ENCODE results near the gene NEURL1. TPM values are rescaled to one million over a fixed set of nuclear protein-coding genes. Genes with fewer than 3 reads are reported as not detected.
"Not testable (repeated sequence)": the region's sequence is repeated elsewhere in the genome, so short reads cannot be mapped to it uniquely, and the experiment has no call there.

The NEURL1 gene
- polyA plus RNA-seq, 12 donors, result 9.9 to 42.8 (median 19.1) TPM; not detected in 1

- no peak for DNase-seq
These were observed 109.3 kb downstream of the NEURL1 start for GRCh38 chr10:103602852-103603155.

GRCh38 chr10:103603382-103603781 lies 109.9 kb downstream of the NEURL1 start:
- no peak for DNase-seq

GRCh38 chr10:103605359-103606096 lies 112.0 kb downstream of the NEURL1 start:
- no peak for DNase-seq

GRCh38 chr10:103606097-103606438 lies 112.6 kb downstream of the NEURL1 start:
- DNase-seq, result not testable (repeated sequence)

- DNase-seq, result not testable (repeated sequence)
These were observed 113.5 kb downstream of the NEURL1 start for GRCh38 chr10:103607051-103607450.

GRCh38 chr10:103608056-103608455 lies 114.6 kb downstream of the NEURL1 start:
- not testable (repeated sequence) for DNase-seq

GRCh38 chr10:103609231-103610082 lies 116.0 kb downstream of the NEURL1 start:
- no peak for DNase-seq

- DNase-seq, result no peak
These were observed 116.6 kb downstream of the NEURL1 start for GRCh38 chr10:103610083-103610472.

- DNase-seq, result no peak
These were observed 117.5 kb downstream of the NEURL1 start for GRCh38 chr10:103610921-103611511.

- no peak for DNase-seq
These were observed 119.2 kb downstream of the NEURL1 start for GRCh38 chr10:103612462-103613365.

GRCh38 chr10:103613616-103614015 lies 120.1 kb downstream of the NEURL1 start:
- no peak for DNase-seq

GRCh38 chr10:103614306-103615158 lies 121.0 kb downstream of the NEURL1 start:
- peak; percentile 41 for DNase-seq

- DNase-seq, result peak; percentile 65
These were observed 123.4 kb downstream of the NEURL1 start for GRCh38 chr10:103616705-103617601.

- DNase-seq, result no peak
These were observed 124.3 kb downstream of the NEURL1 start for GRCh38 chr10:103617602-103618385.

GRCh38 chr10:103618575-103619423 lies 125.3 kb downstream of the NEURL1 start:
- DNase-seq, result peak; percentile 73

GRCh38 chr10:103619424-103620351 lies 126.2 kb downstream of the NEURL1 start:
- no peak for DNase-seq

GRCh38 chr10:103620352-103620740 lies 126.8 kb downstream of the NEURL1 start:
- no peak for DNase-seq

All from muscle of arm (tissue), 12 donors.